ENCODE results near the gene CLDN20. TPM values are rescaled to one million over a fixed set of nuclear protein-coding genes. Genes with fewer than 3 reads are reported as not detected.

CLDN20 gene
- total RNA-seq, 1 donor from 2014 or later = not detected

DNA sequence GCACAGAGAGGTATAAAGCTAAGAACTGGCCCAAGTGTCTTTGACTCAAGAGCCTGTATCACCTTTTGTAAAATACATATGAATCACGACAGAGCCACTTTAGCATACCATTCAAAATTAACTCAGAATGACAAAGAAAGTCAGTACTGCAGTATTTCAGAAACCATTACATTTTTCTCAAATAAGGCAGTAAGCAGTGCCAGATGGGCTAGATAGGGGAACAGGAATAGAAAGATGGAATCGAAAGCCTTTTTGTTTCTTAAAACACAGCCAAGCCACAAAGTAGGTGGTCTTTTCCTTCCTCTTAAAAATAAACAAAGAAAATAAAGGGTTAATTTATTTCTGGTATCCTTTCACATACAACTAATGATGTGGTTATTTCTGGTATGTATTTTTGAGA is 10.3 kb downstream of the CLDN20 start:
- TF ChIP-seq CTCF (IDR thresholded peaks at IDR 0.05; ENCODE audit: borderline replicate concordance) = no peak
- no peaks in the 10 kb centered on the region for H3K9me3 ChIP-seq (replicated peaks)
- no peaks in the 10 kb centered on the region for H3K36me3 ChIP-seq
- H3K4me3 ChIP-seq = no peak overlapping the region
- H3K27ac ChIP-seq (replicated peaks) = peak overlapping the region; percentile 80
- no peak for DNase-seq
- intact Hi-C loops (cut with micrococcal nuclease) = no loop called here
- peaks cover 69% of the 10 kb centered on the region for H3K4me1 ChIP-seq
- H3K27me3 ChIP-seq (ENCODE audit: low read depth) = no peaks in the 10 kb centered on the region

- DNase-seq = no peak
- Histone ChIP-seq H3K4me3 (no peak overlapping the region), H3K9me3 (replicated peaks) (no peaks in the 10 kb centered on the region), H3K4me1 (peaks cover 70% of the 10 kb centered on the region), H3K27me3 (ENCODE audit: low read depth) (no peaks in the 10 kb centered on the region), H3K27ac (replicated peaks) (peak overlapping the region; percentile 80), H3K36me3 (no peaks in the 10 kb centered on the region)
- TF ChIP-seq CTCF (IDR thresholded peaks at IDR 0.05; ENCODE audit: borderline replicate concordance) = no peak
- intact Hi-C loops (cut with micrococcal nuclease) = no loop called here
Observed at GRCh38 chr6:155274533-155274932, 10.7 kb downstream of the CLDN20 start.

DNA sequence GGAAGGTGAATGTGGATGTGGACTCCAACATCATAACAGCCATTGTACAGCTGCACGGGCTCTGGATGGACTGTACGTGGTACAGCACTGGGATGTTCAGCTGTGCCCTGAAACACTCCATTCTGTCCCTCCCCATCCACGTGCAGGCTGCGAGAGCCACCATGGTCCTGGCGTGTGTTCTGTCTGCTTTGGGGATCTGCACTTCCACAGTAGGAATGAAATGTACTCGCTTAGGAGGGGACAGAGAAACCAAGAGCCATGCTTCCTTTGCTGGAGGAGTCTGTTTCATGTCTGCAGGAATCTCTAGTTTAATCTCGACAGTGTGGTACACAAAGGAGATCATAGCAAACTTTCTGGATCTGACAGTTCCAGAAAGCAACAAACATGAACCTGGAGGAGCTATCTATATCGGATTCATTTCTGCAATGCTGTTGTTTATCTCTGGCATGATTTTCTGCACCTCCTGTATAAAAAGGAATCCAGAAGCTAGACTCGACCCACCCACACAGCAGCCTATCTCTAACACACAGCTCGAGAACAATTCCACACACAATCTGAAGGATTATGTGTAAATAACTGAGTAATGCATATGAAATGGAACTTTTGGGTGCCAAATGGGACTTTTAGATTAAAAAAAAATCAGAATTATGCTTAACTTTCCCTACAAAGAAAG is 12.1 kb downstream of the CLDN20 start:
- Histone ChIP-seq H3K4me3 (peak overlapping the region; percentile 14), H3K27ac (replicated peaks) (peak overlapping the region; percentile 80), H3K27me3 (ENCODE audit: low read depth) (no peaks in the 10 kb centered on the region), H3K4me1 (peaks cover 77% of the 10 kb centered on the region), H3K36me3 (peaks cover 8% of the 10 kb centered on the region), H3K9me3 (replicated peaks) (no peaks in the 10 kb centered on the region)
- TF ChIP-seq CTCF (IDR thresholded peaks at IDR 0.05; ENCODE audit: borderline replicate concordance) = no peak
- no peak for DNase-seq
- intact Hi-C loops (cut with micrococcal nuclease) = no loop called here

GRCh38 chr6:155276638-155277037 is 12.8 kb downstream of the CLDN20 start:
- intact Hi-C loops (cut with micrococcal nuclease) = no loop called here
- H3K27me3 ChIP-seq (ENCODE audit: low read depth) = no peaks in the 10 kb centered on the region
- H3K4me1 ChIP-seq = peaks cover 77% of the 10 kb centered on the region
- H3K4me3 ChIP-seq = no peak overlapping the region
- DNase-seq = no peak
- peaks cover 9% of the 10 kb centered on the region for H3K36me3 ChIP-seq
- peak overlapping the region; percentile 80 for H3K27ac ChIP-seq (replicated peaks)
- no peaks in the 10 kb centered on the region for H3K9me3 ChIP-seq (replicated peaks)
- TF ChIP-seq CTCF (IDR thresholded peaks at IDR 0.05; ENCODE audit: borderline replicate concordance) = no peak

DNA sequence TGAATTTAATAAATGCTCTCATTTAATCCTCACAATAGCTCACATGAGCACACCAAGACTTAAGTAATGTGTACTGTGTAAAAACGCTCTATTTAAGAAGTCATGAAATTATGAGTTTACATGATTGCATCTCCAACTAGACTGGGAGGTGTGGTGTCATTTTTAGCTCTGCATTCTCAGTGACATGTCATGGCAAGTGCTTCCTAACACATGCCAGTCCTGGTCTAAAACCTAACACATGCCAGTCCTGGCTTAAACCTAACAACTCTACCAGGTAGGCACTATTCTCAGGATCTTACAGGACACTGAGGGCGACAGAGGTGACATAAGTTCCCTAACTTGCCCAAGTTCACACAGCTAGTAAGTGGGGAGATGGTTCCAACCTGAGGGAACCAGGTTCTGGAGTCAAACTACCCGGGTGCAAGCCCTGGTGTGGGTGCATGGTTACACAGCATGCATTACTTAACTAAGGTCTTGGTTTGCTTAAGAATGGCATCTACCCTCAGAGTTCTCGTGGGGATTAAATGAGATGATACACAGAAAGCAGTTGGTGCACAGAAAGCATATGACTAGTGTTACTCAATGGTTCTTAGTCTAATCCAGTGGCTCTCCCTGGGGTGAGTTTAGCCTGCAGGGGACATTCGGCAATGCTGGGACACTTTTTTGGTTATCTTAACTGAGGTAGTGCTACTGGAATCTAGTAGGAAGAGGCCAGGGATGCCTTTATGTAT is 14.7 kb downstream of the CLDN20 start:
- peaks cover 64% of the 10 kb centered on the region for H3K4me1 ChIP-seq
- no peak for DNase-seq

More for the DNA sequence above, 14.7 kb downstream of the CLDN20 start:
- H3K9me3 ChIP-seq (replicated peaks) = no peaks in the 10 kb centered on the region
- no peak for TF ChIP-seq CTCF (IDR thresholded peaks at IDR 0.05; ENCODE audit: borderline replicate concordance)
- no peaks in the 10 kb centered on the region for H3K27me3 ChIP-seq (ENCODE audit: low read depth)
- H3K27ac ChIP-seq (replicated peaks) = peak overlapping the region; percentile 80
- peaks cover 16% of the 10 kb centered on the region for H3K36me3 ChIP-seq
- intact Hi-C loops (cut with micrococcal nuclease) = no loop called here
- no peak overlapping the region for H3K4me3 ChIP-seq
